ENCODE data around the gene OCA2. TPM values are rescaled to one million over a fixed set of nuclear protein-coding genes. Genes with fewer than 3 reads are reported as not detected.

OCA2 gene
- polyA plus RNA-seq, 1 donor from 2014 or later = 0.97 TPM

DNA sequence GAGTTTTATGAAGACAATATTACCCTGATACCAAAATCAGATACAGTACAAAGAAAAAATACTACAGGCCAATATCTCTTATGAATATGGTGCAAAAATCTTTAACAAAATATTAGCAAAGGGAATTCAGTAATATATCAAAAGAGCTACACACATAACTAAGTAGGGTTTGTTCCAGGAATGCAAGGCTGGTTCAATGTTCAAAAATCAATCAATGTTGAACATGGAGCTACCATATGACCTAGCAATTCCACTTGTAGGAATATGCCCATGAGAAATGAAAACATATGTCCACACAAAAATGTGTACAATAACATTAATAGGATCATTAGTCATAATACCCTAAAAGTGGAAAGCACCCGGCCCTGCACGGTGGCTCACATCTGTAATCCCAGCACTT lies 7.8 kb downstream of the OCA2 start:
- H3K4me2 ChIP-seq (ENCODE audit: low read length) = no peak overlapping the region
- H3K36me3 ChIP-seq (ENCODE audit: insufficient read depth, low read length) = no peaks in the 10 kb centered on the region
- no peaks in the 10 kb centered on the region for H3K9me2 ChIP-seq (ENCODE audit: insufficient read depth, low read length)
- H3K27ac ChIP-seq (ENCODE audit: low read length) = no peak overlapping the region
- H3K79me2 ChIP-seq (replicated peaks; ENCODE audit: insufficient read depth, low read length) = no peaks in the 10 kb centered on the region
- no peaks in the 10 kb centered on the region for H3K9me3 ChIP-seq (ENCODE audit: low read length)
- no peaks in the 10 kb centered on the region for H4K20me1 ChIP-seq (ENCODE audit: insufficient read depth)
- no peaks in the 10 kb centered on the region for H3F3A ChIP-seq (ENCODE audit: insufficient read depth, low read length, poor library complexity, severe bottlenecking)
- TF ChIP-seq MXI1 (conservative IDR thresholded peaks at IDR 0.05; ENCODE audit: poor library complexity, severe bottlenecking) = no peak
- TF ChIP-seq, protein P1, sequence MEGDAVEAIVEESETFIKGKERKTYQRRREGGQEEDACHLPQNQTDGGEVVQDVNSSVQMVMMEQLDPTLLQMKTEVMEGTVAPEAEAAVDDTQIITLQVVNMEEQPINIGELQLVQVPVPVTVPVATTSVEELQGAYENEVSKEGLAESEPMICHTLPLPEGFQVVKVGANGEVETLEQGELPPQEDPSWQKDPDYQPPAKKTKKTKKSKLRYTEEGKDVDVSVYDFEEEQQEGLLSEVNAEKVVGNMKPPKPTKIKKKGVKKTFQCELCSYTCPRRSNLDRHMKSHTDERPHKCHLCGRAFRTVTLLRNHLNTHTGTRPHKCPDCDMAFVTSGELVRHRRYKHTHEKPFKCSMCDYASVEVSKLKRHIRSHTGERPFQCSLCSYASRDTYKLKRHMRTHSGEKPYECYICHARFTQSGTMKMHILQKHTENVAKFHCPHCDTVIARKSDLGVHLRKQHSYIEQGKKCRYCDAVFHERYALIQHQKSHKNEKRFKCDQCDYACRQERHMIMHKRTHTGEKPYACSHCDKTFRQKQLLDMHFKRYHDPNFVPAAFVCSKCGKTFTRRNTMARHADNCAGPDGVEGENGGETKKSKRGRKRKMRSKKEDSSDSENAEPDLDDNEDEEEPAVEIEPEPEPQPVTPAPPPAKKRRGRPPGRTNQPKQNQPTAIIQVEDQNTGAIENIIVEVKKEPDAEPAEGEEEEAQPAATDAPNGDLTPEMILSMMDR (IDR thresholded peaks at IDR 0.05; ENCODE audit: poor library complexity, severe bottlenecking) = no peak
- no peak for TF ChIP-seq EZH2 (IDR thresholded peaks at IDR 0.05; ENCODE audit: borderline replicate concordance, insufficient read depth, low read length, poor library complexity, severe bottlenecking)
- TF ChIP-seq RAD21 (conservative IDR thresholded peaks at IDR 0.05) = no peak
- no peak for TF ChIP-seq SMC3 (conservative IDR thresholded peaks at IDR 0.05; ENCODE audit: poor library complexity)
- no peak for TF ChIP-seq REST (IDR thresholded peaks at IDR 0.05; ENCODE audit: borderline replicate concordance)
- peaks cover 29% of the 10 kb centered on the region for H3K27me3 ChIP-seq (ENCODE audit: insufficient read depth, low read depth, low read length)
- H2AFZ ChIP-seq (ENCODE audit: low read depth, low read length) = no peak overlapping the region
- H3K4me3 ChIP-seq (ENCODE audit: low read length) = no peak overlapping the region
- H3K9ac ChIP-seq (ENCODE audit: low read length) = no peak overlapping the region

DNA sequence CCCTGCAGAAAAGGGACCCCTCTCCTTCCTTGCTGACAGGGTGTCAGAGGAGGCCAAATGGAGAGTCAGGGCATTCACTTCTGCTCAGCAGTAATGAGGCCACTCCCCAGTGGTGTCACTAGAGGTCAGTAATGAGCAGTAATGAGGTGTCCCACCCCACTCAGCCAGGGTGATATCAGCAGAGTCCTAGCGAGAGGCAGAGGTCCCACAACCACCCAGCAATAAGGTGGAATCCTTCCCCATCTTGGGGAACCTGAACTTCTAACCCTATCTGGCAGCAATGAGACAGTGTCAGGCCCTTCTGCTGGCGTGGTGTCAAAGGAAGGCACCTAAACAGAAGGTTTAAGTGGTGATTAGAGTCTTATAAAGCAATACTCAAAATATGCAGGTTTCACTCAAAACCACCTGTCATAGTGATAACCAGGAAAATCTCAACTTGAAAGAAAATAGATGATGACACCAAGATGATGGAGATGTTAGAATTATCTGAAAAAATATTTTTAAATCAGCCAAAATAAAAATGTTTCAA lies 12.9 kb downstream of the OCA2 start:
- no peak for TF ChIP-seq SMC3 (conservative IDR thresholded peaks at IDR 0.05; ENCODE audit: poor library complexity)
- TF ChIP-seq RAD21 (conservative IDR thresholded peaks at IDR 0.05) = no peak
- no peak for TF ChIP-seq EZH2 (IDR thresholded peaks at IDR 0.05; ENCODE audit: borderline replicate concordance, insufficient read depth, low read length, poor library complexity, severe bottlenecking)
- TF ChIP-seq POLR2AphosphoS5 (IDR thresholded peaks at IDR 0.05) = no peak
- TF ChIP-seq REST (IDR thresholded peaks at IDR 0.05; ENCODE audit: borderline replicate concordance) = no peak
- TF ChIP-seq TAF1 (IDR thresholded peaks at IDR 0.05; ENCODE audit: low read depth) = no peak
- no peak for TF ChIP-seq MXI1 (conservative IDR thresholded peaks at IDR 0.05; ENCODE audit: poor library complexity, severe bottlenecking)
- TF ChIP-seq EP300 (conservative IDR thresholded peaks at IDR 0.05; ENCODE audit: poor library complexity, severe bottlenecking) = no peak
- TF ChIP-seq, protein P1 (IDR thresholded peaks at IDR 0.05; ENCODE audit: poor library complexity, severe bottlenecking) = no peak
- H4K20me1 ChIP-seq (ENCODE audit: insufficient read depth) = no peaks in the 10 kb centered on the region
- H3K9ac ChIP-seq (ENCODE audit: low read length) = no peak overlapping the region
- H3K9me2 ChIP-seq (ENCODE audit: insufficient read depth, low read length) = no peaks in the 10 kb centered on the region
- no peaks in the 10 kb centered on the region for H3K27me3 ChIP-seq (ENCODE audit: insufficient read depth, low read depth, low read length)
- H3K79me2 ChIP-seq (replicated peaks; ENCODE audit: insufficient read depth, low read length) = no peaks in the 10 kb centered on the region
- H2AFZ ChIP-seq (ENCODE audit: low read depth, low read length) = no peak overlapping the region
- no peaks in the 10 kb centered on the region for H3K9me3 ChIP-seq (ENCODE audit: low read length)
- no peak overlapping the region for H3K4me2 ChIP-seq (ENCODE audit: low read length)
- no peaks in the 10 kb centered on the region for H3K36me3 ChIP-seq (ENCODE audit: insufficient read depth, low read length)
- H3K4me3 ChIP-seq (ENCODE audit: low read length) = no peak overlapping the region
- H3K27ac ChIP-seq (ENCODE audit: low read length) = no peak overlapping the region
- no peaks in the 10 kb centered on the region for H3F3A ChIP-seq (ENCODE audit: insufficient read depth, low read length, poor library complexity, severe bottlenecking)

Data from neural cell (in vitro differentiated cells).